GM19025 (cell line): ENCODE measurements around the gene UBAC2.

Experiments used
- ATAC-seq: cut with Tn5 transposase; IDR thresholded peaks from one replicate; pipeline ENCODE4 v1.9.1; 2021; ENCODE audit warnings: mild to moderate bottlenecking, low read depth, moderate library complexity; ENCODE audit not compliant: unreplicated experiment

The UBAC2 gene

DNA sequence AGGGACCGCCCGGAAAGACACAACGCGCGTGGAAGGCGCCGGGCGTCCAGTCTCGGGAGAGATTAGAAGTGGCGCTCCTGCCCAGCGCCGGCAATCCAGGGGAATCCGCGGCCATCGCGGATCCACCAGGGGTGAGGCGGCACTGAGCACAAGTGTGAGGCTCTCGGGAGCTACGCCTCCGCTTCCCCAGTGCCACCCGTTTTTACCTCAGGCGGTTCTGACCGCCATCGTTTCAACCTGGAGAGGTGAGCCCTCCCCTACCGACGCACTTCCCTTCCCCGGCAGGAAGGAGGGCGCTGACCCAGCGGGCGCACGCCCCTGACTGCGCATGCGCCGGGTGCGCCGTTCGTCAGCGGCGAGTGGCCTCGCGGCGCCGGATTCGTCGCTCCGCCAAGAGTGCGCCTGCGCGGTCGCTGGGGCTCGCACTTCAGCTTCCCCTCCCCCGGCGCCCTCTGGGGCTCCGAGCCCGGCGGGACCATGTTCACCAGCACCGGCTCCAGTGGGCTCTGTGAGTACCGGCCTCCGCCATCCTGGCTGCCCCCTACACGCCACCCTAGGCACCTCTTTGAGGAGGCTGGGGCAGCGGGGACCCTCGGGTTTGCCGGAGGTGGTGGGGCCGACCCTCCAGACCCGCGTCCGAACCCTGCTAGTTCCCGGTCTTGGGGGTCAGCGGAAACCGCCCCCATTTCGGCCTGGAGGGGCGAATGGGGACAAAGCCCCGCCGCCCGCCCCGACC is at the start of gene UBAC2:
UBAC2 (plus strand) TSS at position 423 of the 736 bp plus-strand sequence; CDS start at position 478, 55 bp downstream.
- peak; percentile 86 for ATAC-seq

DNA sequence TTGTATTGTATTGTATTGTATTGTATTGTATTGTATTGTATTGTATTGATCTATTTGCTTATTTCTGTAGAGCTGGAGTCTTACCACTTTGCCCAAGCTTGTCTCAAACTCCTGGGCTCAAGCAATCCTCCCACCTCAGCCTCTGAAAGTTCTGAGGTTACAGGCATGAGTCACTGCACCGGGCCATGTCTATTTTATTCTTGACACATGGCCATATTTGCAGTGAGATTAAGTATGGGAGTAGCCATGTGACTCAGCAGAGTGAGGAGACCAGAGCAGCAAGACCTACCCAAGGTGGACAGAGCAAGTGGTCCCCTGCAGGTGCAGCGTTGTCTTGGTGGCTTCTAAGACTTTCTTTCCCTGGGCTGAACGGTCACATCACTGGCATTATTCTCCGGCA is 49.1 kb upstream of the UBAC2 start:
- peak; percentile 57 for ATAC-seq

DNA sequence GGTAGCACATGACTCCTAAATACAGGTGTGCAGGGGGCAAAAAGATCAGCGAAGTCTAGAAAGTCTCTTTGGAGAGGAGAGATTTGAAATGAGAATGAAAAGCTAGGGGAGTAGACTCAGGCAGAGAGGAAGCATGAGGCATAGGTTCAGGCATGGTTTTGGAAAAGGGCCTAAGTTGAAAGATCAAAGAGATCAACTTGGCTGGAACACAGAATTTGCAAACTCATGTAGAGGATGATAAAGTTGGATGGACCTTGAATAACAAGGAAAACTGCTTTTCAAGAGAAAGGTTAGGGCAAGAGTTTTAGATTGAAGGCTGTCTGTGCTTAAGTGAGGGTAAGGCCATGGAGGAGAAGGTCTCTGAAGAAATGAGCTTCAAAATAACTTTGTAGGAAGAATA is 47.4 kb upstream of the UBAC2 start:
- ATAC-seq = no peak

GRCh38 chr13:99154064-99154463 is 46.6 kb upstream of the UBAC2 start:
- no peak for ATAC-seq

DNA sequence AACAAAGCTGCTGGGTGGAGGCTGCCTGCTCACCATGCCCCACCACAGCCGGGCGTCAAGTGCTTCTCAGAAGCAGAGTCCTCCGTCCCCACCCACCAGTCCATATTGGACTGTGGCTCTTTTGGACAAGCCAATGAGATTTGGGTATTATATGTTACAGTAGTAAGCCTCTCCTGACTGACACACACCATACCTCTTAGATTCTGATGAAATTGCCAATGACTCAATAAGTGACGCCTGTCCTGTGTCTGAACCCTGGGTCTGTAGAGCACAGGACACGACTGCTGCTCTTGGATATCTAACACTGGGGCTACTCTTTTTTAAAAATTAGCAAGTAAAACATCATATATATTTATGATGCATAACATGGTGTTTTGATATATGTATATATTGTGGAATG is 44.8 kb upstream of the UBAC2 start:
- no peak for ATAC-seq

GRCh38 chr13:99157046-99157445 is 43.6 kb upstream of the UBAC2 start:
- ATAC-seq = no peak

GRCh38 chr13:99158846-99159245 is 41.8 kb upstream of the UBAC2 start:
- no peak for ATAC-seq

DNA sequence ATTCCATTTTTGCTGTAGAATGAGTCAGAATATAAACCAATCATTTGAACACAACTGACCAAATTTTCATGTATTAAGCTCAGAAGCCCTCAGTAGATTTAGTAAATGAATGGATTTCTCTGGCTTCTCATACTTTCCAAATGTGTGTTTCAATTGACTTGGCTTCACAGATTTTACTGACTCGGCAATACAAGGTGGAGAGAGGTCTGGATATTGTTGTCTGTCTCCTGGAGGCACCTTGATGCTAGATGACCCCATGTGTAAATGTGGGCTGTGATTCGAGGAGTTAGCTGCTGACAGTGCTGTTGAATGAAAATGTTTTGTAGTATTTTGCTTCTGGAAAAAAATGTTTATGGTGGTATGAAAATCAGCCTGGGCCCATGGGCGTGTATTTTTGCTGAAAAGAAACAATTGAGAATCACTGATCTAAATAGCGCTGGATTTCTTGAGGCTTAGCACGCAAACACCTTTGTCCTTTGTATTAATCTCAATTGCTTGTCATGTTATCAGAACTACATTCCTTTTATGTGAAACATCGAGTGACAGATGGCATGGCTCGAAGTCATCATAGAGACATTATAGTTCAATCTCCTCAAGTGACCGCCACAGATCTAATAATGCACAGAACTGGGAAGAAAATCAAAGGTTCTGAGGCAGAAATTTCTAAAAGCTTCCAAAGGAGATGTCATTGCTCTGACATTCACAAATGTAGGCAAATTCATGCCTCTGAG is 41.2 kb upstream of the UBAC2 start:
- no peak for ATAC-seq

- ATAC-seq = no peak
Observed at GRCh38 chr13:99160415-99160814, 40.2 kb upstream of the UBAC2 start.

GRCh38 chr13:99161512-99161911 is 39.1 kb upstream of the UBAC2 start:
- ATAC-seq = no peak

- ATAC-seq = no peak
Observed at GRCh38 chr13:99162567-99163361, 37.9 kb upstream of the UBAC2 start.

DNA sequence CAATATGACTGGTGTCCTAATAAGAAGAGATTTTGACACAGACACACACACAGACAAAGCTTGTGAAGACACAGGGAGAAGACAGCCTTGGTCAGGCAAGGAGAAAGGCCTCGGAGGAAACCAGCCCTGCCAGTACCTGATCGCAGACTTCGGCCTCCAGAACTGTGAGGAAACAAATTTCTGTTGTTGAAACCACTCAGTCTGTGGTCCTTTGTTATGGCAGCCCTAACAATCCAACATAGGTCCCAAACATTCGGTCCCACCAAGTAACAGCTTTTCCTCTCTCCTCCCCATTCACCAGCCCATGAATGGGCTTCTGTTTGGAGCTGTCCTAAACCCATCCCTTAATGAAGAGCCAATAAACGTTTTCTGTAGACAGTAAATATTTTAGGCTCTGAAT is 36.4 kb upstream of the UBAC2 start:
- ATAC-seq = no peak

- no peak for ATAC-seq
Observed at GRCh38 chr13:99165753-99166587, 34.7 kb upstream of the UBAC2 start.

GRCh38 chr13:99172951-99173350 is 27.7 kb upstream of the UBAC2 start:
- ATAC-seq = no peak

DNA sequence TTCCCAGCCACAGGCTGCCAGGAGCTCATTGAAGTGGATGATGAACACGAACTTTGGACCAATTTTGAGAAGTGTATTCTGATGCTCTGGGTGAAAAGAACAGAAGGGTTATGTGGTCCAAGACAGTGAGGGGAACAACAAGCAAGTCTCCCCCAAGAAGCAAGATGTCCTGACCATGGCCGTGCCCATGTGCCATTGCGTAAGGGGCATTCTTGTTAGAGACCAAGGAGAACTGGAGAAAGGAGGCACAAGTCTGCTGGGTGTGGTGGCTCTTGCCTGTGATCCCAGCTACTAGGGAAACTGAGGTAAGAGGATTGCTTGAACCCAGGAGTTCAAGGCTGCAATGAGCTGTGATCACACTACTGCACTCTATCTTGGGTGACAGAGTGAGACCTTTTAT is 27.0 kb upstream of the UBAC2 start:
- no peak for ATAC-seq

GRCh38 chr13:99174533-99175100 is 26.0 kb upstream of the UBAC2 start:
- ATAC-seq = no peak

GRCh38 chr13:99176309-99177276 is 24.1 kb upstream of the UBAC2 start:
- ATAC-seq = no peak

DNA sequence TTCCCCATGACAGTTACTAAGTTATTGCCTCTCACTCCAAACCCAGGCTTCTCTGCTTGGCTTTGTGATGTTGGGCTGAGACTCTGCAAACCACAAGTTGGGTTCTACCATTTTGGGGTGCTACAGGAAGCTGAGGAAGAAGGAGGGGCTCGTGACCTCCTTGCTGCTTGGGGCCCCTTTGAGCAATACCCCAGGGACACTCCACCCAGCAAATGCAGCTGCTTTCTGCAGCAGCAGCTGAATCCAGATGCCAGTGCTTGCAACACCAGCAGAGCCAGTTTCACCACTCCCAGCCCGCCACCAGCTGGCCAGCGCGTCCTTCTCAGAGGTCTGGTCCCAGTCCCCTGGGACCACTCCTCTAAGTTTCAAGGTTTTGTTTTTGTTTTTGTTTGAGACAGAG is 22.0 kb upstream of the UBAC2 start:
- no peak for ATAC-seq

DNA sequence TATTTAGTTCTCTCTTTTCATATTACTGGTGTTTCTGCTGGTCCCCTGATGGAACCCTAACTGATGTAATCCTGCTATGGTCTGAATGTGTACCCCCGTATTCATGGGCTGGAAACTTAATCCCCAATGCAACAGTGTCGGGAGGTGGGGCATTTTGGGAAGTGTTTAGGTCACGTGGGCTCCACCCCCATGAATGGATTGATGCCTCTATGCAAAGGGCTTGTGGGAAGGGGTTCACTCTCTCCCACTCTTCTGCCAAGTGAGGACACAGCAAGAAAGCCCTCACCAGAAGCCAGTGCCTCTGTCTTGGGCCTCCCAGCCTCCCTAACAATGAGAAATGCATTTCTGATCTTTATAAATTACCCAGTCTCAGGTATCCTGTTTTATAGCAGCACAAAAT is 21.2 kb upstream of the UBAC2 start:
- ATAC-seq = no peak
